HFF-Myc (cell line): ENCODE data around the gene DAP3.
"Not testable (repeated sequence)": the region's sequence is repeated elsewhere in the genome, so short reads cannot be mapped to it uniquely, and the experiment has no call there.

Experiments used
- DNase-seq: peaks from one replicate; pipeline ENCODE4 v3.0.0-alpha.2; 2011; ENCODE audit warnings: low read depth; ENCODE audit errors: extremely low read depth
- H3K4me3 ChIP-seq: replicated peaks from 2 replicates; pipeline ENCODE4 v1.5.1; 2011; ENCODE audit warnings: low read depth, mild to moderate bottlenecking, control low read depth, low read length
- CTCF ChIP-seq: IDR thresholded peaks from 2 replicates; pipeline ENCODE4 v1.5.1; 2012; ENCODE audit warnings: mild to moderate bottlenecking, low read depth, low read length, control low read depth; ENCODE audit errors: missing control alignments

Gene DAP3

GRCh38 chr1:155688324-155689080, 389 bp upstream of the DAP3 start, which contains the start of gene YY1AP1:
Gene YY1AP1, minus strand, starts transcription at chr1:155688774. Its CDS starts 8,338 bp downstream, at chr1:155680436.
- H3K4me3 ChIP-seq, result peak within 1 kb of the TSS; percentile 91
- TF ChIP-seq CTCF, result no peak
- DNase-seq, result peak; percentile 47

GRCh38 chr1:155691992-155692528, 3.2 kb downstream of the DAP3 start:
- H3K4me3 ChIP-seq, result no peak overlapping the region
- no peak for DNase-seq
- TF ChIP-seq CTCF, result no peak

- no peak for TF ChIP-seq CTCF
- no peak overlapping the region for H3K4me3 ChIP-seq
- DNase-seq, result no peak
These were observed 5.3 kb downstream of the DAP3 start for GRCh38 chr1:155694167-155694566.

- no peak for DNase-seq
These were observed 6.2 kb downstream of the DAP3 start for GRCh38 chr1:155695072-155695471.

GRCh38 chr1:155695608-155696007, 6.7 kb downstream of the DAP3 start:
- H3K4me3 ChIP-seq, result no peak overlapping the region
- no peak for TF ChIP-seq CTCF
- DNase-seq, result no peak

More at GRCh38 chr1:155695072-155695471, 6.2 kb downstream of the DAP3 start:
- no peak overlapping the region for H3K4me3 ChIP-seq
- TF ChIP-seq CTCF, result no peak

- no peak for TF ChIP-seq CTCF
- no peak overlapping the region for H3K4me3 ChIP-seq
- DNase-seq, result no peak
These were observed 7.6 kb downstream of the DAP3 start for GRCh38 chr1:155696524-155696923.

- DNase-seq, result no peak
- H3K4me3 ChIP-seq, result no peak overlapping the region
- no peak for TF ChIP-seq CTCF
These were observed 8.2 kb downstream of the DAP3 start for GRCh38 chr1:155697046-155697445.

GRCh38 chr1:155697616-155698015, 8.7 kb downstream of the DAP3 start:
- not testable (repeated sequence) for DNase-seq, H3K4me3 ChIP-seq
